GM20000 (cell line): ENCODE data around the gene SERPINA4.

Source experiments
- DNase-seq: peaks from one replicate; pipeline ENCODE4 v3.0.0; 2012; ENCODE audit warnings: low spot score
- CTCF ChIP-seq: IDR thresholded peaks from 2 replicates; pipeline ENCODE4 v1.5.1; 2012; ENCODE audit warnings: mild to moderate bottlenecking, control low read depth; ENCODE audit errors: extremely low read depth, missing control alignments

Gene SERPINA4

GRCh38 chr14:94548131-94548998, 12.9 kb upstream of the SERPINA4 start:
- no peak for TF ChIP-seq CTCF
- DNase-seq, result no peak

- DNase-seq, result peak; percentile 60
- peak; percentile 84 for TF ChIP-seq CTCF
These were observed 11.9 kb upstream of the SERPINA4 start for GRCh38 chr14:94548999-94549985.

GRCh38 chr14:94550041-94550440, 11.2 kb upstream of the SERPINA4 start:
- no peak for DNase-seq
- no peak for TF ChIP-seq CTCF

- no peak for TF ChIP-seq CTCF
- no peak for DNase-seq
These were observed 5.3 kb upstream of the SERPINA4 start for GRCh38 chr14:94555991-94556390.

- no peak for TF ChIP-seq CTCF
These were observed 3.9 kb upstream of the SERPINA4 start for GRCh38 chr14:94557327-94557726.

GRCh38 chr14:94558842-94559241, 2.4 kb upstream of the SERPINA4 start:
- no peak for TF ChIP-seq CTCF
- no peak for DNase-seq

More at GRCh38 chr14:94557327-94557726, 3.9 kb upstream of the SERPINA4 start:
- no peak for DNase-seq

- no peak for TF ChIP-seq CTCF
- no peak for DNase-seq
These were observed 1.5 kb upstream of the SERPINA4 start for GRCh38 chr14:94559638-94560290.
